Measurements from ENCODE around the gene DLGAP1. TPM values are rescaled to one million over a fixed set of nuclear protein-coding genes. Genes with fewer than 3 reads are reported as not detected.

The DLGAP1 gene
- total and polyA plus RNA-seq, 2 of the 13 experiments (the other 11 are each of a cell fraction or from before 2014, with no cell fraction given), result 0.01 TPM; not detected in 1

- TF ChIP-seq, protein P1, sequence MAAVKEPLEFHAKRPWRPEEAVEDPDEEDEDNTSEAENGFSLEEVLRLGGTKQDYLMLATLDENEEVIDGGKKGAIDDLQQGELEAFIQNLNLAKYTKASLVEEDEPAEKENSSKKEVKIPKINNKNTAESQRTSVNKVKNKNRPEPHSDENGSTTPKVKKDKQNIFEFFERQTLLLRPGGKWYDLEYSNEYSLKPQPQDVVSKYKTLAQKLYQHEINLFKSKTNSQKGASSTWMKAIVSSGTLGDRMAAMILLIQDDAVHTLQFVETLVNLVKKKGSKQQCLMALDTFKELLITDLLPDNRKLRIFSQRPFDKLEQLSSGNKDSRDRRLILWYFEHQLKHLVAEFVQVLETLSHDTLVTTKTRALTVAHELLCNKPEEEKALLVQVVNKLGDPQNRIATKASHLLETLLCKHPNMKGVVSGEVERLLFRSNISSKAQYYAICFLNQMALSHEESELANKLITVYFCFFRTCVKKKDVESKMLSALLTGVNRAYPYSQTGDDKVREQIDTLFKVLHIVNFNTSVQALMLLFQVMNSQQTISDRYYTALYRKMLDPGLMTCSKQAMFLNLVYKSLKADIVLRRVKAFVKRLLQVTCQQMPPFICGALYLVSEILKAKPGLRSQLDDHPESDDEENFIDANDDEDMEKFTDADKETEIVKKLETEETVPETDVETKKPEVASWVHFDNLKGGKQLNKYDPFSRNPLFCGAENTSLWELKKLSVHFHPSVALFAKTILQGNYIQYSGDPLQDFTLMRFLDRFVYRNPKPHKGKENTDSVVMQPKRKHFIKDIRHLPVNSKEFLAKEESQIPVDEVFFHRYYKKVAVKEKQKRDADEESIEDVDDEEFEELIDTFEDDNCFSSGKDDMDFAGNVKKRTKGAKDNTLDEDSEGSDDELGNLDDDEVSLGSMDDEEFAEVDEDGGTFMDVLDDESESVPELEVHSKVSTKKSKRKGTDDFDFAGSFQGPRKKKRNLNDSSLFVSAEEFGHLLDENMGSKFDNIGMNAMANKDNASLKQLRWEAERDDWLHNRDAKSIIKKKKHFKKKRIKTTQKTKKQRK (IDR thresholded peaks at IDR 0.05; ENCODE audit: low read length), result no peak
- TF ChIP-seq ZSCAN9 (CRISPR knock-in tag; IDR thresholded peaks at IDR 0.05; ENCODE audit: borderline replicate concordance), result no peak
Measured at GRCh38 chr18:4102901-4103300, 352.2 kb downstream of the DLGAP1 start (continued).

- Histone ChIP-seq H3K27me3 (ENCODE audit: control insufficient read depth in 1 of 2, insufficient read depth in 2 of 2, low read length in 2 of 2) (no peaks in the 10 kb centered on the region), H3K27ac (ENCODE audit: extremely low read length, insufficient read depth, low read length) (no peak overlapping the region), H3K36me3 (replicated peaks in 1 of 2; ENCODE audit: control insufficient read depth in 1 of 2, insufficient read depth in 2 of 2, low read length in 2 of 2) (no peaks in the 10 kb centered on the region), H3K79me2 (ENCODE audit: insufficient read depth, low read length) (no peaks in the 10 kb centered on the region), H3K4me3 (replicated peaks in 1 of 3; ENCODE audit: insufficient read depth in 1 of 3, low read depth in 2 of 3, low read length in 3 of 3) (no peak overlapping the region), H3K4me2 (ENCODE audit: low read depth, low read length) (no peak overlapping the region), H2AFZ (ENCODE audit: low read length) (no peak overlapping the region), H3K9me3 (ENCODE audit: low read length) (no peaks in the 10 kb centered on the region), H3K4me1 (ENCODE audit: insufficient read depth, low read length) (no peaks in the 10 kb centered on the region), H4K20me1 (ENCODE audit: insufficient read depth, low read length) (no peaks in the 10 kb centered on the region), H3K9ac (ENCODE audit: insufficient read depth, low read depth, low read length) (no peak overlapping the region)
- TF ChIP-seq NKX3-1 (CRISPR knock-in tag; IDR thresholded peaks at IDR 0.05) (no peak), HNF4G (IDR thresholded peaks at IDR 0.05; ENCODE audit: borderline replicate concordance, low read depth, low read length) (no peak), HNF4G (CRISPR knock-in tag; IDR thresholded peaks at IDR 0.05; ENCODE audit: borderline replicate concordance, low read depth) (no peak), KDM6A (CRISPR knock-in tag; IDR thresholded peaks at IDR 0.05; ENCODE audit: low read depth) (no peak), XBP1 (CRISPR knock-in tag; IDR thresholded peaks at IDR 0.05) (no peak)
- ATAC-seq (no peak), DNase-seq (ENCODE audit: low spot score) (no peak), FAIRE-seq (no peak)
- intact Hi-C loops (cut with micrococcal nuclease; ENCODE audit: unreplicated experiment) (no loop called here), in situ Hi-C loops (cut with HindIII; ENCODE audit: extremely low pct_ligation_motif_present, low pct_unique_long_range_greater_than_20kb) (no loop called here)
- POLR2A ChIA-PET, result no interaction called here
- no TSS peak for BruUV-seq (replicated peaks)
- 2% methylated on average over 5 of the region's 5 CpGs for WGBS (ENCODE audit: low lambda C conversion rate)
- CTCF ChIA-PET (ENCODE audit: low intra/inter-chr PET ratio, low total read pairs), result no interaction called here
Measured at GRCh38 chr18:4101009-4101408, 354.1 kb downstream of the DLGAP1 start.

Measured in HepG2 (cell line).